Gastroesophageal sphincter (tissue), 4 donors: Measurements from ENCODE around the gene SP140L. TPM values are rescaled to one million over a fixed set of nuclear protein-coding genes. Genes with fewer than 3 reads are reported as not detected.

Experiments used
- ATAC-seq: fragments of 150-250 bp; one replicate; pipeline ENCODE4 v1.9.1; 2016; ENCODE audit warnings: mild to moderate bottlenecking, moderate library complexity
- H3K27ac ChIP-seq, 4 donors: fragments of 200-600 bp; sonication (generic) in 3 of 4; 1 replicate in 3 of 4; 2 replicates in 1 of 4; pipeline ENCODE4 v1.5.1; 2016 to 2019
- H3K27me3 ChIP-seq: fragments of 200-600 bp; sonication (generic); one replicate; pipeline ENCODE4 v1.5.1; 2019
- H3K36me3 ChIP-seq, 2 donors: fragments of 200-600 bp; sonication (generic); one replicate each; pipeline ENCODE4 v1.5.1; 2019; ENCODE audit warnings: control low read depth in 1 of 2
- H3K4me1 ChIP-seq, 3 donors: fragments of 200-600 bp; sonication (generic); 1 replicate in 2 of 3; 2 replicates in 1 of 3; pipeline ENCODE4 v1.5.1; 2016 to 2019; ENCODE audit warnings: control low read depth in 2 of 3
- H3K4me3 ChIP-seq, 2 donors: fragments of 200-600 bp; sonication (generic); one replicate each; pipeline ENCODE4 v1.5.1; 2019; ENCODE audit warnings: mild to moderate bottlenecking in 1 of 2, moderate library complexity in 1 of 2
- H3K9me3 ChIP-seq, 3 donors: fragments of 200-600 bp; sonication (generic); one replicate each; pipeline ENCODE4 v1.5.1; 2017 to 2019; ENCODE audit warnings: control low read depth in 2 of 3
- CTCF ChIP-seq, 4 experiments: fragments of 200-600 bp in 2 of 4; fragments of 450-650 bp in 2 of 4; sonication (generic) in 1 of 4; IDR thresholded peaks; one replicate each; pipeline ENCODE4 v1.5.1; 2017 to 2019; ENCODE audit warnings: antibody characterized with exemption in 4 of 4, mild to moderate bottlenecking in 2 of 4, moderate library complexity in 2 of 4
- EP300 ChIP-seq: sonication (generic); formaldehyde crosslinking; IDR thresholded peaks from one replicate; pipeline ENCODE4 v1.6.1; 2017; ENCODE audit warnings: antibody characterized with exemption, mild to moderate bottlenecking
- POLR2A ChIP-seq, 2 donors: fragments of 450-650 bp; IDR thresholded peaks; one replicate each; pipeline ENCODE4 v1.6.1; 2017; ENCODE audit warnings: antibody characterized with exemption in 2 of 2, mild to moderate bottlenecking in 2 of 2, moderate library complexity in 1 of 2
- POLR2AphosphoS5 ChIP-seq: sonication (generic); formaldehyde crosslinking; IDR thresholded peaks from one replicate; pipeline ENCODE4 v1.6.1; 2017; ENCODE audit warnings: antibody characterized with exemption
- WGBS, 2 donors: methylation state at CpG; one replicate each; pipeline ENCODE4 v1.1.5; 2018; ENCODE audit warnings: low coverage in 1 of 2; 5-methylcytosine and 5-hydroxymethylcytosine counted together
- total RNA-seq, 4 donors: library from RNA; depleted of rRNA; stranded (reverse); fragments of >200 nt; gene quantifications; one replicate each; pipeline ENCODE4 v1.1.0, GENCODE V29; 2016

The SP140L gene
- total RNA-seq, 4 donors from 2014 or later = 6.1 to 11.0 (median 7.6) TPM

- H3K27ac ChIP-seq = no peak overlapping the region
- no peak overlapping the region for H3K4me3 ChIP-seq
- TF ChIP-seq POLR2A (IDR thresholded peaks at IDR 0.05) = no peak
- no peak for TF ChIP-seq POLR2AphosphoS5
- TF ChIP-seq CTCF (IDR thresholded peaks at IDR 0.05) = no peak
- no peak for TF ChIP-seq EP300
- no peaks in the 10 kb centered on the region for H3K9me3 ChIP-seq
- no peaks in the 10 kb centered on the region for H3K27me3 ChIP-seq
- no peak for ATAC-seq
- peaks cover 0 to 87% of the 10 kb centered on the region in 2 donors for H3K36me3 ChIP-seq
- no peaks in the 10 kb centered on the region for H3K4me1 ChIP-seq
- 69 to 91% methylated on average over 2 of the region's 2 CpGs for WGBS, 2 donors
Observed at GRCh38 chr2:230453006-230453405, 126.0 kb downstream of the SP140L start.

Other genes with a start within 250 kb of the SP140L start
- gene SP110, start 107.2 kb upstream of the SP140L start, total RNA-seq = 10 to 100 TPM; 16.3 to 37.5 (median 19.2) TPM
- gene SP140, start 101.5 kb upstream of the SP140L start, total RNA-seq = 1 to 10 TPM in 2 of 4 donors, under 1 TPM in 1, not detected in 1; 0.92 to 2.3 (median 2.0) TPM
- gene SP100, start 89.0 kb downstream of the SP140L start, total RNA-seq = 100 to 1,000 TPM in 1 of 4 donors, 10 to 100 TPM in 3; 70.1 to 102 (median 92.5) TPM